GM21737 (cell line): ENCODE measurements around the gene TMC7.

Experiments used
- ATAC-seq: cut with Tn5 transposase; IDR thresholded peaks from one replicate; pipeline ENCODE4 v1.9.1; 2021; ENCODE audit warnings: mild to moderate bottlenecking, moderate library complexity; ENCODE audit not compliant: unreplicated experiment

TMC7 gene

GRCh38 chr16:19086322-19087199, 102.8 kb downstream of the TMC7 start:
- ATAC-seq = peak; percentile 68

DNA sequence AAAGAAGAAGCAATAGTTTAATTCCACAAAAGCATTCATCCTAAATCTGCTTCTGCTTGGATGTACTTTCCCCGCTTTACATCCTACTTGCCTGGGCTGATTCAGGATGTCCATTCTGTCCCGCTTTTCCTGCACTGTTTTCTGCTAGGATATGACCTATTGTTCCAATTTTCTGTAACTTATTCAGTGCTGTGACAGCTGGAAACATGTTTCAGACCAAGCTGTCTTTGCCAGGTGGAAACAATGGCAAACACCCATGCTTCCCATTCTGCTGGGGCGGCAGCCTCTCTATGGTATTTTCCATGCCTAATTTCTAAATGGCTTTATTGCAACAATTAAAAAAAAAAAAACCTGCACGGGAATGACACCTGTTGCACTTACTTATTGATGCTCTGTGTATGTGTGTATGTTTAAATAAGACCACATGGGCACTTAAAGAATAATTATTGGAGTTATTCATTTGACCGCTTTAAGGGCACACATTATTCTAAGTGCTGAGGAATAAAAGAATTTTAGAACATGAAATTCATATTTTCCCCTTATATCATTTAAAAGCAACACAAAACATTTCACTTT, 104.7 kb downstream of the TMC7 start:
- ATAC-seq = no peak

GRCh38 chr16:19089410-19089955, 105.7 kb downstream of the TMC7 start:
- no peak for ATAC-seq

GRCh38 chr16:19090916-19091315, 107.2 kb downstream of the TMC7 start:
- ATAC-seq = no peak

DNA sequence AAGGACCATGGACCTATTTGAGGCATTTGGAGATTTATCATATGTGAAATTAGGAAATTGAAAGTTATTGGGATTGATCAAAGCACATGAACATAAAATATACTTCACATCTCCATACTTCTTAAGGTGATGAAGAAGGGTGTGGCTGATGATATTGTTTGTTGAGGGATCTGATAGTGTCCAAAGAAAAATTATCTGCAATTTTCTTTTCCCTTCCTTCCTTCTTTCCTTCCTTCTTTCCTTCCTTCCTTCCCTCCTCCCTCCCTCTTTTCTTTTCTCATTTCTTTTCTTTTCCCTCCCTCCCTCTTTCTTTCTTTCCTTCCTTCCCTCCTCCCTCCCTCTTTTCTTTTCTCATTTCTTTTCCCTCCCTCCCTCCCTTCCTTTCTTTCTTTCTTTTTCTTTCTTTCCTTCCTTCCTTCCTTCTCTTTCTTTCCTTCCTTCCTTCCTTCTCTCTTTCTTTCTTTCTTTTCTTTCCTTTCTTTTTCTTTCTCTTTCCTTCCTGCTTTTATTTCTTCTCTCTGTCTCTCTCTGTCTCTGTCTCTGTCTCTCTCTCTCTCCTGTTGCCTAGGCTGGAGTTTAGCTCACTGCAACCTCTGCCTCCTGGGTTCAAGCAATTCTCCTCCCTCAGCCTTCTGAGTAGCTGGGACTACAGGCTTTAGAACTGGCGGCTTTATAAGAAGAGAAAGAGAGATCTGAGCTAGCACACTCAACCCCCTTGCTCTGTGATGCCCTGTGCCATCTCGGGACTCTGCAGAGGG, 109.1 kb downstream of the TMC7 start:
- no peak for ATAC-seq

DNA sequence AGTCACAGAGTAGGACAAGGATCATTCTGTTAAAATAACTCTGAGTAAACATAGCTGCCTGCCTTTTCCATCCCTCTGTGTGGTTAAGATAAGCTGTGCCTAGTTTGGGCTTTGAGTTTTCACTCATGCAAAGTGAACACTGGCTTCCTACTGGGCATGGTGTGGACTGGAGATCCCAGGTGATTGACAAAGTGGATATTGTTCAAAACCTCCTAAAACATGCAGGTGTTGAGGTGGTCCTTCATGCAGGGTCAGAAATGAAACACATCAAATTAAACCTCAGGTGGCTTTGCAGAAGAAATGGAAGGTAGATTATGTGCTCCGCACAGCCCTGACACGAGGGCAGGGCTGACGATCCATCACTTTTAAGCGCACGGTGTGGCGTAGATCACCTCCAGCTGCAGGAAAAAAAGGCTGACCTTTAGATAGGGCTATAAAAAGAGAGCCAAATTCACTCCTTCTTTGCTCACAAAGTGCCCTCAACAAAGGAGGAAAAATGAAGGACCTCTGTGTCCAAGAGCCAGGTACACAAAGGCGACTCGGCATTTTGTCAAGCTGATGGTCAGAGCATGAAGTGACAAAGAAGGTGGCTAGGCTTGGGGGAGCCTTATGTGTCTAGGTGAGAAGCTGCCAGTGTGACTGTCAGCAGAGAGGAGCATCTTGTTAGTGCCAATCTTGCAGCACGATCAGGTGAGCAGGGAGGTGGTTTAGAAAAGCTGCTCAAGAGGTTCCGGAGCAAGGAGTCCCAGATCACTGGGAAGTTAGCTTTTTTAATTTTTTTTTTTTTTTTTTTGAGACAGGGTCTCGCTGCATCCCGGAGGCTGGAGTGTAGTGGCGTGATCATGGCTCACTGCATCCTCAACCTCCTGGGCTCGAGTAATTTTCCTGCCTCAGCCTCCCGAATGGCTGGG, 110.2 kb downstream of the TMC7 start:
- ATAC-seq = no peak

GRCh38 chr16:19094542-19095365, 111.0 kb downstream of the TMC7 start:
- no peak for ATAC-seq

DNA sequence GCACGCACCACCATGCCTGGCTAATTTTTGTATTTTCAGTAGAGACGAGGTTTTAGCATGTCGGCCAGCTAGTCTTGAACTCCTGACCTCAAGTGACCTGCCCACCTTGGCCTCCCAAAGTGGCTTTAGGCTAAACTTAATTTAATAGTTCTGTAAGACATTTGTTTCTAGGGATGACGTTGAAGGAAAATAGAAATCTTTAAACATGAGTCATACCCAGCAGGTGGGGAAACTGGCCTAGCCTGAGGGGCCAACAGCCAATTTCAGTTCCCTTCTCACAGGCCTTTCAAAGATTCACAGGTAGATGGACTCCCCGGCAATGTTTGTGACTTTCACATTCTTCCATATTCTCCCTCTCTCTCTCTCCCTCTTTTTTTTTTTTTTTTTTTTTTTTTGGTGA, 111.9 kb downstream of the TMC7 start:
- no peak for ATAC-seq

DNA sequence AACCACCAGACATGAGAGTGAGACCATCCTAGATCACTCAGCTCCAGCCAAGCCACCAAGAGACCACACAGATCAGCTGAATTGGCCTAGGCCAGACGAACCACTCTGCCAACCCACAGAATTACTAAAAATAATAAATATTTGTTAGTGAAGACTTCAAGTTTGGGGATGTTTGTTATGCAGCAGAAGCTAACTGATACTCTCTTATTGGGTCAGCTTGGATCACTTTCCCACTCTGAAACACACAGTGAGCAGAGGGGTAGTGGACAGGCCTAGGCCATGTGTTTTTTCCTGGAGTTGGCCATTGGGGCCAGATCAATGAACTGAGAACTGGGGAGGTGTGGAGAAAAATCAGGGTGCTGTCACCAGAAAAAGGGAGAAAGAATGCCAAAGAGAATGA, 114.4 kb downstream of the TMC7 start:
- ATAC-seq = no peak

DNA sequence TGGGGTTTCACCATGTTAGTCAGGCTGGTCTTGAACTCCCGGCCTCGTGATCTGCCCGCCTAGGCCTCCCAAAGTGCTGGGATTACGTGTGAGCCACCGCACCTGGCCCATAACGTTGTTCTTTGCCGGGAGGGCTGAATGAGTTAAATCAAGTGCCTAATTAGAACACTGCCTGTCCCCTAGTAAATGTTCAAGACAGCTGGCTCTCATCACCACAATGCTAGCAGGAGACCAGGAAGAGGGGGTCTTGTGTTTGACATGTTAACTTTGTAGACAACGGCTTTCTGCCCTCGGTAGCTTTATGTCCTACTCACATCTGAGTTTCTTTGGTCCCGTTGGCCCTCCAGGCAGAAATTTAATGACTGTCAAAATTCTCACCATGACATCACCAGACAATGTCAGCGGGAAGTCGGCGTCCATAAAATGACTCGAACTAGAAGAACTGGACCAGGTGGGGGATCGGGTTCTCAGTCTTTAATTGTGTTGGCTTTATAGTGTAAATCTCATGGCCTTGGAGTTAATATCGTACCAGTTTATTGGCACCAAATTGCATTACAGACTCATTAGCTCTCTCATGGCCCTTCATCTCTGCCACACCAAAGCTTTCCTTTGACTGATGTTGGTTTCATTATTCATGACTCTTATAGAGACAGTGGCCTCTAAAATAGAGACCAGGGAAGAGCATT, 118.6 kb downstream of the TMC7 start:
- no peak for ATAC-seq

- no peak for ATAC-seq
These were observed 120.9 kb downstream of the TMC7 start for GRCh38 chr16:19104607-19105006.

DNA sequence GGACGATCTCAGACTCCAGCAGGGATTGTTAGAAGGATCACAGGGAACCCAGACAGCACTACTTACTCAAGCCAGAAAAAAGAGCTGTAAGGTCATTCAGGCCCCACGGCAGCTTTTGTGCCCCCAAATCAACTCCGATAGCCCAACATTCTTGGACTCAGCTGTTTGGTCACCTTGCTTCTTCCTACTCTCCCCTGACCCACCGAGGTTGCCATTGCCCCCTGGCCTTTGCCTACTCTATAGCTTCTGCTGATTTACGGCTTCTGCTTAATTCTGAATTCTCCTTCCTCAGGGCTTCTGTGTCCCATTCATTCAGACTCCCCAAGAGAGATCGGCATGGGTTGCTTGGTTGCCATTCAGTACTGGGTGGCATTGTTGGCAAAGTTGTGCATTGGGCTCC, 121.4 kb downstream of the TMC7 start:
- ATAC-seq = no peak

DNA sequence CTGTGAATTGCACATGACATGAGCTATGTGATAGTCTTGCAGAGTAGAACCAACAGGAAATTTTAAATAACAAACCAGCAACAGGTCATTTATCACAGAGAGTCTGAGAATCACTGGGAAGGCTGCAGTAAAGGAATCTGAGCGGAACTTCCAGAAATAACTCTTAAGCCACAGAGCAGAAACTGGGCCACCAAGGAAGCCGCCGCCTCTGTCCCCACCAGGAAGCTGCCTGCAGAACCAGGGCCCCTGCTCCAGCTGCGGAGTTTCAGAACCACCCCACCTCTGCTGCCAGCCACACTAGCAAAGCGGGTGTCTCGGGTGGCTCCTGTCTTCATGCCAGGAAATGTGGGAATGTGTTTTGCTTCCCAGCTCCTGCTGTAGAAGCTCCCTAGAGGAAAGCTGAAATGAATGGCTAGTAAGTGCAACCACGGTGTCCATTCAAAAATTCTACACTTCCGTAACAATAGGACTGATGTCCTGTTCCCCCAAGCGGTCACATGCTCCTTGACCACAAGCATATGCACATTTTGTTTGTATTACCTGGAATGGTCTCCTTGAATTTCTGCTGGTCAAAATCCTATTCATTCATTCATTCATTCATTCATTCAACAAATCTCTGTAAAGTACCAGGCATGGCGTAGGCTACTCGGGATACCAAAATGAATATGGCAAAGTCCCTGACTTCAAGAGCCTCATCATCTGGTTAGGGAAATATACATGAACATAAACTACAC, 122.3 kb downstream of the TMC7 start:
- ATAC-seq = no peak

DNA sequence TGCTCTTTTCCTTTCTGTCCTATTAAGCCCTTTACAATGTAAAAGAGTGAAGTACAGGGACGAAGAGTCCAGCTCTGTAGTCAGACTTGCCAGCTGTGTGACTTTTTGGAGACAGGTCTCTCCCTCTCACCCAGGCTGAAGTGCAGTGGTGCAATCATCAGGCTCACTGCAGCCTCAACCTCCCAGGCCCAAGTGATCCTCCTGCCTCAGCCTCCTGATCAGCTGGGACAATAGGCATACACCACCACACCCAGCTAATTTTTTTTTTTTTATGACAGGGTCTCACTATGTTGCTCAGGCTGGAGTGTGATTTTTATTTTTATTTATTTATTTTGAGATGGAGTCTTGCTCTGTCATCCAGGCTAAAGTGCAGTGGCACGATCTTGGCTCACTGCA, 122.9 kb downstream of the TMC7 start:
- no peak for ATAC-seq

DNA sequence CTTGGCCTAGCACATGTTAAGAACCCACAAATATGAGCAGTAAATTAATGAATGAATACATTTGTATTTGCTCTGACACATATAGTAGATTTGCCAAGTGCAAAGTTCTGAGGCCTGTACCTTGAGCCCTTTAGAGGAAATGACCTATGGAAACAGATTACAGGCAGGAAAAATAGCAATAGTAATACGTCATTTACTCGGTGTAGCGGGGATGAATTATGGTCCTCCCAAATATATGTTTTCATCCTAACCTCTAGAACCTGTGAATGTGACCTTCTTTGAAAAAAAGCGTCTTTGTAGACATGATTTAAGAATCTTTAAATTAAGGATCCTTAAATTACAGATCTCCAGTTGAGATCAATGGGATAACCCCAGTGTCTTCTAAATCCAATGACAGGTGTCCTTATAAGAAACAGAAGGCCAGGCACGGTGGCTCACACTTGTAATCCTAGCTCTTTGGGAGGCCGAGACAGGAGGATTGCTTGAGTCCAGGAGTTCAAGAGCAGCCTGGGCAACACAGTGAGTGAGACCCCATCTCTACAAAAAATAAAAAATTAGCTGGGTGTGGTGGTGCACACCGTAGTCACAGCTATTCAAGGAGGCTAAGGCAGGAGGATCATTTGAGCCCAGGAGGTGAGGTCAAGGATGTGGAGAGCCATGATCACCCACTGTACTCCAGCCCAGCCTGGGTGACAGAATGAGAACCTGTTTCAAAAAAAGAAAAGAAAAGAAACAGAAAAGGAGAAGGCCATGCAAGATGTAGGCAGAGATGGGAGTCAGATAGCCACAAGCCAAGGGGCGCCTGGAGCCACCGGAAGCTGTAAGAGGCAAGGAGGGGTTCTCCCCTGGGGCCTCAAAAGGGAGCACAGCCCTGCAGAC, 124.9 kb downstream of the TMC7 start:
- no peak for ATAC-seq

DNA sequence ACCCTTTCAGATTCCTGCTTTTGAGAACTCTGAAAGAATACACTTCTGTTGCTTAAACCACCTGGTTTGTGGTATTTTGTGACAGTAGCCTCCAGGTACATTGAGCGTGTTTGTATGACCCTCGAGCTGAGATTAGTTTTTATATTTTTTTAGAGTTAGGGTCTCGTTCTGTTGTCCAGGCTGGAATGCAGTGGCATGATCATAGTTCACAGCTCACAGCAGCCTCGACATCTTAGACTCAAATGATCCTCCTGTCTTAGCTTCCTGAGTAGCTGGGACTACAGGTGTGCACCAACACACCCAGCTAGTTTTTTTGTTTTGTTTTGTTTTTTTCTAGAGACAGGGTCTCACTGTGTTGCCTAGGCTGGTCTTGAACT, 125.5 kb downstream of the TMC7 start:
- ATAC-seq = no peak

- ATAC-seq = no peak
These were observed 127.0 kb downstream of the TMC7 start for GRCh38 chr16:19110537-19111360.
